Left cardiac atrium (tissue), 4 donors: Measurements from ENCODE around the gene HOXB5. TPM values are rescaled to one million over a fixed set of nuclear protein-coding genes. Genes with fewer than 3 reads are reported as not detected.

Experiments
- ATAC-seq, 2 donors: fragments of 200-7000 bp; cut with Tn5 transposase; one replicate each; pipeline ENCODE4 v1.9.1; 2020; ENCODE audit warnings: mild to moderate bottlenecking in 2 of 2, moderate library complexity in 2 of 2
- DNase-seq: peaks from one replicate; pipeline ENCODE4 v3.0.0-alpha.2; 2020
- intact Hi-C, 2 donors: fragments of 100-400 bp; cut with DNase I; formaldehyde crosslinking; loops; one replicate each; pipeline versions ENCODE4 v1.14.1 to v1.15.1; 2022 to 2023
- total RNA-seq, 2 donors: library from RNA; stranded (reverse); fragmentation: NEBNext Ultra II Directional; extraction: Animal tissue kit (Norgen Biotek cat#: 25700); gene quantifications; one replicate each; pipeline ENCODE4 v1.2.1, GENCODE V29; 2021
- donor health status: DM: no; HTN: yes; CAD: no.
- donor health status: DM: no; HTN: yes; CAD: no; lungs with severe emphysema.
- donor health status: DM: yes; HTN: yes; CAD: no.
- donor health status: Dilated cardiomyopathy.

Gene HOXB5
- total RNA-seq, 2 donors from 2014 or later, result 0.41 TPM; not detected in 1

DNA sequence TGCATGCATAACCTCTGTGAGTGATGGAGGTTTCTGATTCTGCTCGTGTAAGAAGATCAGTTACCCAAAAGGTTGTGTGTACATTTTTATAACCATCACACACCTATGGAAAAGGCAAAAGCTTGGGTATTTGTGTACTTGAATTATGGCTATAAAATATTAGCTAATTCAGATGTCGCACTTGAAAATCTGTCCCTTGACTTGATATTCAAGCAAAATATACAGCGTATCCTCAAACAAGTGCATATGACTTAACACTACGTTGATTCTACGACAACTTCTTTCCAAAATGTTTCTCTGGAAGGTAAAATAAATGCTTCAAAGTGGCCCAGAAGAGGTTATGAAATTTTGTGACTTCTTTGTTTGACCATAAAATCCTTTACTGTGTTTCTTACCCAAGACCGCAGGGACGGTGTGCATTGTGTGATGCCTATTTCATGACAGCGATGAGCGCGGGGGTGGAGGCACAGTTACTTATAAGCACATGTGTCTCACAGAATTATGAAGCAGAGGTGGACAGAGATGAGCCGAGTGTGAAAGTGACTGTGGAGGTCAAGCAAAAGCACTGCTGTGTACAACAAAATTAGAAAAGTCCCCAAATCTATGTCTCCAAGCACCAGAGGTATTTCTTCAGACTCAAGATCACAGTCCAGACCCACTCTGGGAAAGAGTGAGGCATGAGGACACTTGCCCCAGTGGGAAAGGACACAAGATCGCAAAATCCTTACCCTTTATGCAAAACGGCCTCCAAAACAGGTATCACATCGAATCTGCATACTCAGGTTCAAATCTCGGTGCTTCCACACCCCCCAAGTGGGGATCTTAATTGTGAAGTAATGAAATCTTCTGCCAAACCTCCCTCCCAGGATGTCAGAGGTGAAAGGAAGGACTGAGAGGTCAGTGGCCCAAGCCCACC, 36.7 kb upstream of the HOXB5 start:
- intact Hi-C loops, result no loop called here
- ATAC-seq, result no peak

GRCh38 chr17:48629411-48629759, 35.8 kb upstream of the HOXB5 start:
- DNase-seq, result no peak
- ATAC-seq, result no peak
- intact Hi-C loops, result no loop called here

More for the DNA sequence above, 36.7 kb upstream of the HOXB5 start:
- no peak for DNase-seq

- no peak for ATAC-seq
- intact Hi-C loops, result no loop called here
These were observed 35.3 kb upstream of the HOXB5 start for GRCh38 chr17:48628649-48629410.

GRCh38 chr17:48627623-48628521, 34.3 kb upstream of the HOXB5 start:
- ATAC-seq (no peak), DNase-seq (no peak)
- intact Hi-C loops, result no loop called here

More at GRCh38 chr17:48628649-48629410, 35.3 kb upstream of the HOXB5 start:
- no peak for DNase-seq

- intact Hi-C loops, result no loop called here
- ATAC-seq (no peak), DNase-seq (no peak)
These were observed 33.6 kb upstream of the HOXB5 start for GRCh38 chr17:48627118-48627597.

- ATAC-seq, result peak in 1 of 2 donors; percentile 40
- intact Hi-C loops, result no loop called here
These were observed 32.9 kb upstream of the HOXB5 start, which contains the start of gene HOXB9 for GRCh38 chr17:48626245-48627117. Gene HOXB9 (minus strand): TSS chr17:48626358. CDS start chr17:48626269, 89 bp downstream.

DNA sequence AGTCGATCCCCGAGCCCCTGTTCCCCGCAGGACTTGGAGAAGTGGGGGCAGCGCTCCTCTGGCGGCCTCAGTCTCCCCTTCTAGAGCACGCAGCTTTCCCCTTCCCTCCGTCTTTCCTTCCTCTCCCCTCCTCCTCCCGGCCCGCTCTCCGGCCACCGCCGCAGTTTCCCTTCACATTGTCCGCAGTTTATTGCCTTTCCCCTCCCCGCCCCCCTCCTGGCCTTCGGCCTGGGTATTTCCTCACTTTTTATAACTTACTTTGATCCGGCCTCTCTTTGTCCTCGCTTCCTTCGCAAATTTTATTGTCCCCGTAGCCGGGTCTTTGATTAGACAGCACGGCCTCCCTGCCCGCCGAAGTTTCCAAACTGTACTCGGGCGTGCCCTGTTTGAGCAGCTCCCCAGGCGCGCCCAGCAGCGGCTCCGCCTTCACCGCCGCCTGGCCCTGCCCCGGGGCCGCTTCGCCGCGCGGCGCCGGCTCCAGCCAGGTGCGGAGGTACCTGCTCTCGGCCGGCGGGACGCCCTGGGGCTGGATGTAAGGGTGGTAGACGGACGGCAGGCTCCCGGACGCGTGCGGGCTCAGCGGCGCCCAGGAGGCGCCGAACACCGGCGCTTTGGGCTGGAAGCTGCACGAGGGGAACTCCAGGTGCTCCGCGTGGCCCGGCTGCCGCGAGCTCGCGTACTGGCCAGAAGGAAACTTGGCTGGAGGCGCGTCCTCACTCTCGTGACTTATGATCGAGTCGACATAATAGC, 32.1 kb upstream of the HOXB5 start:
- DNase-seq (no peak), ATAC-seq (peak; percentile 58 to 78)
- intact Hi-C loops, result no loop called here

More at GRCh38 chr17:48626245-48627117, 32.9 kb upstream of the HOXB5 start, which contains the start of gene HOXB9:
- DNase-seq, result no peak

GRCh38 chr17:48624544-48625494, 31.2 kb upstream of the HOXB5 start:
- DNase-seq (no peak), ATAC-seq (peak; percentile 48)
- intact Hi-C loops, result no loop called here

GRCh38 chr17:48624118-48624517, 30.5 kb upstream of the HOXB5 start:
- DNase-seq (no peak), ATAC-seq (no peak)
- intact Hi-C loops, result no loop called here

- no peak for DNase-seq
- ATAC-seq, result no peak
- intact Hi-C loops, result no loop called here
These were observed 30.0 kb upstream of the HOXB5 start for GRCh38 chr17:48623583-48623982.

DNA sequence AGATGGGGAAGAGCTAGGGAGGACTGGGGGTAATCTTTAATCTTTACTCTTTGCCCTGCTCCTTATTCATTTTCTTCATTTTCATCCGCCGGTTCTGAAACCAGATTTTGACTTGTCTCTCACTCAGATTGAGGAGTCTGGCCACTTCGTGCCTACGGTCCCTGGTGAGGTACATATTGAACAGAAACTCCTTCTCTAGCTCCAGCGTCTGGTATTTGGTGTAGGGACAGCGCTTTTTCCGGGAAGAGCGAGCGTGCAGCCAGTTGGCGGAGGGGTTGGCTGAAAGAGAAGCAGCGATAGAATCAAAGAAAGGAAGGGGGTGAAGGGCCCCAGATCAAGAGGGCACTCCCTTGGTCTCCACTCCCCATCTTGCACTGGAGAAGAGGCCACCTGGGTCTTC, 29.3 kb upstream of the HOXB5 start:
- intact Hi-C loops, result no loop called here
- DNase-seq (no peak), ATAC-seq (no peak)

- ATAC-seq, result no peak
- intact Hi-C loops, result no loop called here
- DNase-seq, result no peak
These were observed 28.1 kb upstream of the HOXB5 start for GRCh38 chr17:48621410-48622392.

GRCh38 chr17:48620461-48621139, 27.0 kb upstream of the HOXB5 start:
- no peak for ATAC-seq
- intact Hi-C loops, result no loop called here
- DNase-seq, result no peak

DNA sequence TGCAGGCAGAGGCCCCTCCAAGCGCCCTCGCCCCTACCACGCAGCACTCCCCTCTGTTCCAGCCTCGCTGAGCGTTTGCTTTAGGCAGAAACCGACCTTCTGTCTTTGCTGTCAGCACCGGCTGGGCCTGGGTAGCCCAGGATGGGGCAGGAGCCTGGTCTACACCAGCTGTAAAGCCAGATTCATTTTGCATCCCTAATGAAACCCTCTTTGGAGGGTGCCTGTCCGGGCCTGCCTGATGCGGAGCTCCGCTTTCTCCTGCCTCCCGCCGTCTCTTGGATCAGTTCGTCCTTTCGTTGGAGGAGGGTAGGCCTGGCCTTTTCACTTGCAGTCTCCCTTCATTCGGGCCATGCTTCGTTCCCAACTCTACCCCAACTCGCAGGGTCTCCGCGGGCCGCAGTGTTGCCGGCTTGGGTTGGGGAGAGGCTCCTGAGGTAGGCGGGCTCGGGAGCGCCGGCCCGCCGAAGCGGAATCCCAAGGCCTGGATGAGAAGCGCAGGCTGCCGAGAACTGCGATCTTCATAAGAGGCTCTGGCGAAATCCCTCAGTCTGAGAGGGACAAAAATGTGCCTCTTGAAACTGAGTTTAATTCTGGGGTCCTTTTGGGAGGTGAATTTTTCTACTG, 26.4 kb upstream of the HOXB5 start:
- DNase-seq (no peak), ATAC-seq (no peak)
- intact Hi-C loops, result loop anchor here (5.0 to 10.0 kb wide), 3 partner anchors 285 to 595 kb away; no protein-coding TSS in a partner anchor
